HepG2 (cell line): ENCODE measurements around the gene ADCY9. TPM values are rescaled to one million over a fixed set of nuclear protein-coding genes. Genes with fewer than 3 reads are reported as not detected.

Experiments
- BHLHE40 ChIP-seq: IDR thresholded peaks from 2 replicates; pipeline ENCODE4 v1.6.1; 2011; ENCODE audit warnings: low read length, improper control_type of control experiment
- CBX1 ChIP-seq: IDR thresholded peaks from one replicate; pipeline ENCODE4 v1.6.1; 2016; ENCODE audit warnings: antibody characterized with exemption, low read depth
- CC2D1A ChIP-seq: sonication (generic); formaldehyde crosslinking; IDR thresholded peaks from 2 replicates; pipeline ENCODE4 v1.8.1; 2023; ENCODE audit warnings: mild to moderate bottlenecking, missing genetic modification reagents
- JDP2 ChIP-seq: sonication (generic); formaldehyde crosslinking; IDR thresholded peaks from 2 replicates; pipeline ENCODE4 v1.8.1; 2022; ENCODE audit warnings: missing genetic modification reagents, borderline replicate concordance
- KDM4B ChIP-seq: sonication (generic); formaldehyde crosslinking; IDR thresholded peaks from 2 replicates; pipeline ENCODE4 v1.4.0; 2020; ENCODE audit warnings: missing genetic modification reagents
- KLF11 ChIP-seq: IDR thresholded peaks from 2 replicates; pipeline ENCODE4 v1.6.1; 2016; ENCODE audit warnings: missing compliant biosample characterization
- KLF12 ChIP-seq: sonication (generic); formaldehyde crosslinking; IDR thresholded peaks from 2 replicates; pipeline ENCODE4 v1.4.0; 2020; ENCODE audit warnings: missing genetic modification reagents, borderline replicate concordance
- MBNL3 ChIP-seq: fragments of 250-450 bp; sonication (Bioruptor Pico); conservative IDR thresholded peaks from 2 replicates; pipeline ENCODE4 v1.8.0; 2022; ENCODE audit warnings: mild to moderate bottlenecking, inconsistent platforms
- MED1 ChIP-seq: sonication (generic); formaldehyde crosslinking; IDR thresholded peaks from 2 replicates; pipeline ENCODE4 v1.4.0; 2020; ENCODE audit warnings: missing genetic modification reagents
- NR2F1 ChIP-seq, 2 experiments: fragments of 450-650 bp in 1 of 2; formaldehyde crosslinking in 1 of 2; IDR thresholded peaks; 2 replicates each; pipeline versions ENCODE4 v1.5.0 to v1.6.1; 2016 to 2020; ENCODE audit warnings: mild to moderate bottlenecking in 1 of 2, missing compliant biosample characterization in 1 of 2, missing genetic modification reagents in 1 of 2, moderate library complexity in 1 of 2
- NR3C1 ChIP-seq: sonication (generic); formaldehyde crosslinking; IDR thresholded peaks from 2 replicates; pipeline ENCODE4 v1.4.0; 2020; ENCODE audit warnings: missing genetic modification reagents
- PATZ1 ChIP-seq: sonication (generic); formaldehyde crosslinking; IDR thresholded peaks from 2 replicates; pipeline ENCODE4 v1.4.0; 2020; ENCODE audit warnings: missing genetic modification reagents
- POLR2G ChIP-seq: fragments of 200-400 bp; formaldehyde crosslinking; IDR thresholded peaks from 2 replicates; pipeline ENCODE4 v1.6.1; 2018; ENCODE audit warnings: mild to moderate bottlenecking, low read depth, low read length, moderate library complexity
- RAD21 ChIP-seq: fragments of 450-650 bp; formaldehyde crosslinking; IDR thresholded peaks from 2 replicates; pipeline ENCODE4 v1.5.0; 2020; ENCODE audit warnings: mild to moderate bottlenecking
- SAFB2 ChIP-seq: sonication (generic); formaldehyde crosslinking; IDR thresholded peaks from 2 replicates; pipeline ENCODE4 v1.5.1; 2020; ENCODE audit warnings: missing genetic modification reagents, low read depth, mild to moderate bottlenecking, borderline replicate concordance
- SNAPC4 ChIP-seq: sonication (generic); formaldehyde crosslinking; IDR thresholded peaks from 2 replicates; pipeline ENCODE4 v1.4.0; 2020; ENCODE audit warnings: mild to moderate bottlenecking, missing genetic modification reagents
- XRCC5 ChIP-seq: fragments of 200-400 bp; formaldehyde crosslinking; optimal IDR thresholded peaks from 2 replicates; pipeline ENCODE3; 2017; ENCODE audit warnings: mild to moderate bottlenecking, low read length
- YY1 ChIP-seq: IDR thresholded peaks from 2 replicates; pipeline ENCODE4 v1.6.1; 2011; ENCODE audit warnings: low read length, low read depth, moderate library complexity, mild to moderate bottlenecking; ENCODE audit not compliant: insufficient read depth, insufficient replicate concordance
- ZNF235 ChIP-seq: sonication (generic); formaldehyde crosslinking; IDR thresholded peaks from 2 replicates; pipeline ENCODE4 v1.8.1; 2023; ENCODE audit warnings: mild to moderate bottlenecking, missing genetic modification reagents, borderline replicate concordance
- ZNF296 ChIP-seq: sonication (generic); formaldehyde crosslinking; conservative IDR thresholded peaks from 2 replicates; pipeline ENCODE4 v1.5.0; 2020; ENCODE audit warnings: mild to moderate bottlenecking, missing genetic modification reagents
- ZNF441 ChIP-seq: sonication (generic); formaldehyde crosslinking; IDR thresholded peaks from 2 replicates; pipeline ENCODE4 v1.7.0; 2021; ENCODE audit warnings: missing genetic modification reagents, borderline replicate concordance
- ZNF550 ChIP-seq: sonication (generic); formaldehyde crosslinking; IDR thresholded peaks from 2 replicates; pipeline ENCODE4 v1.4.0; 2020; ENCODE audit warnings: mild to moderate bottlenecking, missing genetic modification reagents, borderline replicate concordance
- ZNF614 ChIP-seq: IDR thresholded peaks from 2 replicates; pipeline ENCODE4 v1.6.1; 2018; ENCODE audit warnings: missing biosample characterization, missing genetic modification reagents, inconsistent platforms, borderline replicate concordance
- polyA plus RNA-seq, 8 experiments: library from polyadenylated mRNA; depleted of rRNA in 3 of 8; stranded (reverse) in 7 of 8; unstranded in 1 of 8; fragments of >200 nt; fragmentation: Illumina TruSeq in 4 of 8; extraction: Trizol in 4 of 8; gene quantifications; 2 replicates each; pipeline versions ENCODE4 v1.2.1 to v1.2.3, GENCODE V29; 2011 to 2016; ENCODE audit warnings: low read depth in 4 of 8, missing spikeins in 1 of 8, mixed read lengths in 1 of 8; ENCODE audit not compliant: insufficient read depth in 1 of 8
- total RNA-seq, 5 experiments: library from RNA; depleted of rRNA; stranded (reverse); fragments of >200 nt; fragmentation: Illumina TruSeq; extraction: Trizol; gene quantifications; 2 replicates each; pipeline ENCODE4 v1.2.3, GENCODE V29; 2016; ENCODE audit warnings: low read depth in 1 of 5
- TF ChIP-seq, protein P1 (sequence below): sonication (generic); formaldehyde crosslinking; conservative IDR thresholded peaks from 2 replicates; pipeline ENCODE4 v1.8.0; 2022; ENCODE audit warnings: mild to moderate bottlenecking, moderate library complexity, missing genetic modification reagents

ADCY9 gene
- total and polyA plus RNA-seq, 2 of the 13 experiments (the other 11 are each of a cell fraction or from before 2014, with no cell fraction given) = 11.2 to 13.9 TPM

GRCh38 chr16:4157376-4157825, 41.2 kb upstream of the ADCY9 start (continued):
- no peak for TF ChIP-seq CBX1
- peak; percentile 66; the same call in 1 of the 2 replicates for TF ChIP-seq ZNF614 (CRISPR knock-in tag)
- TF ChIP-seq, protein P1, sequence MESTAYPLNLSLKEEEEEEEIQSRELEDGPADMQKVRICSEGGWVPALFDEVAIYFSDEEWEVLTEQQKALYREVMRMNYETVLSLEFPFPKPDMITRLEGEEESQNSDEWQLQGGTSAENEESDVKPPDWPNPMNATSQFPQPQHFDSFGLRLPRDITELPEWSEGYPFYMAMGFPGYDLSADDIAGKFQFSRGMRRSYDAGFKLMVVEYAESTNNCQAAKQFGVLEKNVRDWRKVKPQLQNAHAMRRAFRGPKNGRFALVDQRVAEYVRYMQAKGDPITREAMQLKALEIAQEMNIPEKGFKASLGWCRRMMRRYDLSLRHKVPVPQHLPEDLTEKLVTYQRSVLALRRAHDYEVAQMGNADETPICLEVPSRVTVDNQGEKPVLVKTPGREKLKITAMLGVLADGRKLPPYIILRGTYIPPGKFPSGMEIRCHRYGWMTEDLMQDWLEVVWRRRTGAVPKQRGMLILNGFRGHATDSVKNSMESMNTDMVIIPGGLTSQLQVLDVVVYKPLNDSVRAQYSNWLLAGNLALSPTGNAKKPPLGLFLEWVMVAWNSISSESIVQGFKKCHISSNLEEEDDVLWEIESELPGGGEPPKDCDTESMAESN (CRISPR knock-in tag) = no peak
- peak in 1 of 2 experiments; percentile 58; a peak in 2 of 4 replicates for TF ChIP-seq NR2F1 (CRISPR knock-in tag; IDR thresholded peaks at IDR 0.05)
- peak; percentile 20; the same call in 1 of the 2 replicates for TF ChIP-seq ZNF441 (CRISPR knock-in tag)
- no peak for TF ChIP-seq ZNF296
- no peak for TF ChIP-seq ZNF550 (CRISPR knock-in tag)
- no peak for TF ChIP-seq XRCC5
- TF ChIP-seq JDP2 (CRISPR knock-in tag) = no peak
- TF ChIP-seq NR3C1 = no peak
- TF ChIP-seq KLF12 (CRISPR knock-in tag) = no peak
- no peak for TF ChIP-seq PATZ1
- TF ChIP-seq YY1 = no peak
- no peak for TF ChIP-seq MBNL3 (CRISPR knock-in tag)
- no peak for TF ChIP-seq ZNF235
- TF ChIP-seq BHLHE40 = no peak
- TF ChIP-seq KDM4B (CRISPR knock-in tag) = no peak
- no peak for TF ChIP-seq RAD21 (CRISPR knock-in tag)
- TF ChIP-seq POLR2G = no peak
- TF ChIP-seq SNAPC4 = no peak
- no peak for TF ChIP-seq SAFB2 (CRISPR knock-in tag)
- TF ChIP-seq KLF11 (CRISPR knock-in tag) = no peak
- TF ChIP-seq MED1 (CRISPR knock-in tag) = peak; percentile 63
- no peak for TF ChIP-seq CC2D1A (CRISPR knock-in tag)
